ENCODE data around the gene KSR2.

The KSR2 gene

GRCh38 chr12:117437516-117438255 lies 531.1 kb downstream of the KSR2 start:
- no peak for DNase-seq

GRCh38 chr12:117433878-117434277 lies 534.9 kb downstream of the KSR2 start:
- DNase-seq: no peak

- no peak for DNase-seq
Observed at GRCh38 chr12:117430246-117430645, 538.5 kb downstream of the KSR2 start.

GRCh38 chr12:117427211-117427610 lies 541.6 kb downstream of the KSR2 start:
- no peak for DNase-seq

- no peak for DNase-seq
Observed at GRCh38 chr12:117421987-117422386, 546.8 kb downstream of the KSR2 start.

- no peak for DNase-seq
Observed at GRCh38 chr12:117421068-117421752, 547.6 kb downstream of the KSR2 start.

GRCh38 chr12:117417004-117417403 lies 551.8 kb downstream of the KSR2 start:
- no peak for DNase-seq

- no peak for DNase-seq
Observed at GRCh38 chr12:117412465-117413188, 556.2 kb downstream of the KSR2 start.

- no peak for DNase-seq
Observed at GRCh38 chr12:117409286-117409685, 559.5 kb downstream of the KSR2 start.

- no peak for DNase-seq
Observed at GRCh38 chr12:117408161-117408791, 560.5 kb downstream of the KSR2 start.

GRCh38 chr12:117404940-117405339 lies 563.9 kb downstream of the KSR2 start:
- no peak for DNase-seq

GRCh38 chr12:117404203-117404853 lies 564.5 kb downstream of the KSR2 start:
- DNase-seq: no peak

GRCh38 chr12:117403586-117404139 lies 565.1 kb downstream of the KSR2 start:
- no peak for DNase-seq

Measured in suppressor macrophage treated with lipopolysaccharide for 4 hours (primary cell).